Superior temporal gyrus (tissue), 1 donor: Measurements from ENCODE around the gene FBXO7.

ENCODE experiments used
- DNase-seq: peaks from one replicate; pipeline ENCODE4 v3.0.0-alpha.2; 2016; ENCODE audit errors: extremely low spot score

FBXO7 gene

DNA sequence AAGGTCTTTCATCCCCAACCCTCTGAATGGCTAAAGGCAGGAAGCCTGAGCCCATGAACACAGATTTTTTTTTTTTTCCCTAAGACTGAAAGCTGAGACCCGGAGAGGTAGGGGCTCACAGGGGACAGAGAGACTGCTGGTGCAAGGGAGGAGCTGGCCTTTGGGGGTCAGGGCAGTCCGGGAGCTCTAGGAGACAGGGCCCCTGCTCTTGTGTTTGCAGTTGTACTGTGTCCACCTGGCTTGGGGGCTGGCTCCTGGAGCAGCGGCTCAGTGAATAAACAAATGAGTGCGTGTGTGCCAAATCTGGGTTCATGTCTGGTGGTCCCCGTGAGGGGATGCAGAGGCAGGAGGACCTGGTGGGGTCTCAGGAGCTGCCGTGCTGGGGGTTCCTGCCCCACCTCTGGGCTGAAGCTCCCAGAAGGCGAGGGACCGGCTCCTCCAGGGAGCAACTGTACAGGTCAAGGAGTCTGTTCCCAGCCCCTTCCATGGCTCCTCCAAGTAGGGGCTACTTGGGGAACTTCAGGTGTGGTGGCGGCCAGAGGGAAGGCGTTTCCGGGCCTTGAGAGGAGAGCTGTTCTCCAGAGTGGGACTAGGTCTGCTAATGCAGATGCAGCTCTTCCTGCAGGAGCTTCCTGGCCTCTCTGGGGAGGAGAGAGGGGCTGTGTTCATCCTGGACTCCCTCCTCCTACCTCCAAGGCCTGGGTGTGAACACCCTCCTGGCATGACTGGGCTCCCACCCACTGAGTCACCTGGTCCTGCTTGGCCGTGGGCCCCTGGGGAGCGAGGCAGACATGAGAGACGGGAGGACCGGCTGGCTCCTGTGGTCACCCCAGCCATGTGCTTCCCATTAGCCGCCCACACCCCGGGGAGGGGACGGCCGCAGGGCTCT lies 57.6 kb downstream of the FBXO7 start:
- no peak for DNase-seq

DNA sequence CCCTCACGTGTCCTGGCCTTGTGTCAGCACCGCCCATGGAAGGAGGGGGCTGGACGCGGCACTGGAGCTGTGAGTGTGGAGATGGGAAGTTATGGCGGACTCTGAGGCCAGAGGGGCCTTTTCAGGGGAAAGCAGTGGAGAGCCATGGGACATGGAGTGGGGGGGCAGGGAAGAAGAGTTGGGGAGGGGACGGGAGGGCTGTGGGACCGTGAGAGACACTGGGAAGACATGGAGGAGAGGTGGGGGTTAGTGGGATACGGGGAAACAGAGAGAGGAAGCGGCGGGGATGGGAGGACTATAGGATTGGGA lies 58.2 kb downstream of the FBXO7 start:
- no peak for DNase-seq

DNA sequence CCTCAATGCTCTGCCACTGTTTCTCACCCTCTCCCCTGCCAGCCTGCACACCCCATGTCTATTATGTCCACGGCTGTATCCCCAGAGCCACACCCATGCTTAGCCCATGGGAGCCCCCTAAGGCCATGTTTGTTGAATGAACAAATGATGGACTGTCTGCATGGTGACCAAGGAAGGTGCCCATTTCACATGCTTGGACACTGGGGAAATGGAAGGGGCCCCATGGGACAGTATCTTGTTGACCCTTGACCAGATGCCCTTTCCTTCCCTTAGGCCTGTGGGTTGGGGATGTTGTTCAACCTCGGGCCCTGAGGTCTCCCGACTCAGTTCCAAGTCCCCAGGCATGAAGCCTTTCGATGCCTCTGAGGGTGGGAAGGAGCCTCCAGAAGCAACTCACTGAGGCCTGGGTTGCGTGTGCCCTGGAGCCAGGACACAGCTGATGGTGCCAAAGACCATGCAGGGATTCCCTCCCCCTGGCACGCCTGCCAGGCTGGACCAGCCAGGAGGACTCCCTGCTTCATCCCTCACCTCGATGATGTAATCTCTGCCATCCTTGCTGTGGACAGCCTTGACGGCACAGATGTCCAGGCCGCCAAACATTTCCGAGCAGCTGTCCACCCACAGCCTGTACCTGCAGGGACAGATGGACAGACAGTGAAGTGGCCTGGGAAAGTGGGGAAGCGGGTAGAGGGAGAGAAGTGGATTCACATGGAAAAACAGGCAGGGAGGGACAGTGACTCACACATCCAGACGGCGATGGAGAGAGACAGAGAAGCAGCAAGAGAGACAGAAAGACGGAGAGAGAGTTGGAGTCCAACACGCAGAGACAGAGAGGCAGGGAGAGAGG lies 58.9 kb downstream of the FBXO7 start:
- no peak for DNase-seq

DNA sequence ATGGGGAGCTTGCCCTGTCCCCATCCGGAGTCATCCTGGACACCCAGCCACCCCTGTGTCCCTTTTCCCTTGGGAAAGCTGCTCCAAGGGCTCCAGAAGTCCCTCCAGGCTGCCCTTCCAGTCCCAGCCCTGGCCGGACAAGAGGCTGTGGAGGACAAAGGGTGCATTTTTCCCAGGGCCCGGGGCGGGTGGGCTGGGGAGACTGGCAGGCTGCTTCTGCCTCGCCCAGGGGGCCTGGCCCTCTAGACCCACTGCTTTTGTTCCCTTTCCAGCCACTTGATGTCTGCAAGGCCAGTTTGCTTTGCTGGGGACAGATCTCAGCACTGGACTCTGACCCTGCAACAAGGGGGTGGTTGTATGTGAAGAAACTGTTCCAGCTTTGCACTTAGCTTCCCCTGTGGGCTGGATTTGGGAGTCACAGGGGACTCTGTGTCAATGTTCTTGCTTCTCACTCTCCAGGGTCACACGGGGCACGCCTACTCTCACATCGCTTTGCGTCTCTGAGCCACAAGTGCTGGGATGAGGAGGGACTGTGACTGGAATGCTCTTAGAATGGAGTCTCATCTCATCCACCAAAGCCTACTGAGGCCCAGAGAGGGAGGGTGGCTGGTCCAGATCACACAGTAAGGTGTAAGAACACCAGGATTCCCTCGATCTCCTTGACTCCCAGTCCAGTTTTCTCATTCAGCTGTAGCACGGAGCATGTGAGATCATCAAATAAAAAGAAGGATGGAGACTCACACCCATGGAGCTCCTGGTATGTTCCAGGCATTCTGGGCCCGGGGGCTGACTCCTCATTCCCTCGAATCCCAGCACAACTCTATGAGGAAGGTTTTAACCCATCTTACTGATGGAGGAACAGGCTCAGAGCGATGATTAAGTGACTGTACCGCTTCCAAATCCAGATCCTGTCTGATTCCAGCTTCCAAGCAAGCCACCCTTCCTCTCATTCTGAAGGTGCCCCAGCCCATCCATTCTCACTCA lies 59.9 kb downstream of the FBXO7 start:
- DNase-seq, result no peak

DNA sequence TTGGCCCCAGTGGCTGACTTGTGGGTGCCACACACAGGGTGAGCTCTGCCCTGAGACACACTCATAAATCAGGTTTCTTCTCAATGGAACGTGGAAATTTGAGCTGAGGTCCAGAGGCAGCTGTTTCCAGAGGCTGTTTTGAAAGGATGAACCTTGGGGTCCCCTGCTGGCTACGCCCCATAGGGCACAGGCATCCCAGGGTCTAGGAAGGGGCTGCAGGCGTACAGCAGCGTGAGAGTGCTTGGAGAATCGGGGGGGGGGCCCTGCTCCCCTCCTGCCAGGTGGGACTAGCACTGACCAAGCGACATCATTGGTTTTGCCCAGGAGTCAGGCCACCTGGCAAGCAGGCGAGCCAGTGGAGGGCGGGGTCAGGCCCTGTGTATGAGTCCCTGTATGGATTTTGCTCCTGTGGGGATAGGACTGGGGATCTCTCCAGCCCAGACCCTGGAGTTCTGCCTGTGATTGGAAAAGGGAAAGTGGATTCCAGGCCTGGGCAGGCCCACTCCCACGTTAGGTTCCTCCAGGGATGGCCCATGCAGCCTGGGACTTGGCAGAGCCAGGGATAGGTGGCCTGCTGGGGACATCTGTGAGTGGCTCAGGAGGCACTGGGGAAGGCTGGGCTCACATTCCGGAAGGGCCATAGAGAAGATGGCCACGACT lies 61.0 kb downstream of the FBXO7 start:
- no peak for DNase-seq

DNA sequence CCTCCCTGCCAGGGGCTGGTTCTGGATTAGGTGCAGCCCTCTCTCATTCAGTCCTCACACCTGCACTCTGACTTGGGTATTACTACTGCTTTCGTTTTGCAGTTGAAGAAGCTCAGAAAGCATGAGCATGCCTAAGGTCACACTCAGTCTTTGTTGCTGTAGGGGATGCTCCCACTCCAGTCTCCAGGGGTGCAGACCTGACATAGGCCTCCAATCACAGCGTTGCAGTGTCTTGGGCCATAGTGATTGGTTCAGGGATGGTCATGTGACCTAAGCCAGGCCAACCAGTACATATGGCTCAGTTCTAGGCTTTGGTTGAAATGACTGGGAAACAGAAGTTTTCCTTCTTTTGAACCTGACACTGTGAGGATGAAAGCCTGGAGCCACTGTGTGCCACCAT lies 61.7 kb downstream of the FBXO7 start:
- DNase-seq, result no peak

DNA sequence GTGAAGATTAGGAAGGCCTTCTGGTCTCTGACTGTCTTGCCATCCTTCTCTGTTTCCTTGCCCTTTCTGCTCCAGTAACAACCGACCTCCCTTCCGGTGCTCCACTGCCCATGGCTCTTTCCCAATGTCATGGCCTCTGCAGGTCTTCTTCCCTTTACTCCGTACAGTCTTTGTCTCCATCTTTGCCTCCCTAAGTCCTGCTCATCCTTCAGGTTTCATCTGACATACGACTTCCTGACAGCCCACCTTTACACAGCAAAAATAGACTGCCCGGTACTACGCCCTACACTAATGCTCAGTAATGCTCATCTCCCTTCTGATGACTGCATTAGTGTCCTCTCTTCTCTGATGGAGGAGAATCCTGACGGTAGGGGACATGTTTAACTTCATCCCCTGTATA lies 63.9 kb downstream of the FBXO7 start:
- DNase-seq, result no peak

DNA sequence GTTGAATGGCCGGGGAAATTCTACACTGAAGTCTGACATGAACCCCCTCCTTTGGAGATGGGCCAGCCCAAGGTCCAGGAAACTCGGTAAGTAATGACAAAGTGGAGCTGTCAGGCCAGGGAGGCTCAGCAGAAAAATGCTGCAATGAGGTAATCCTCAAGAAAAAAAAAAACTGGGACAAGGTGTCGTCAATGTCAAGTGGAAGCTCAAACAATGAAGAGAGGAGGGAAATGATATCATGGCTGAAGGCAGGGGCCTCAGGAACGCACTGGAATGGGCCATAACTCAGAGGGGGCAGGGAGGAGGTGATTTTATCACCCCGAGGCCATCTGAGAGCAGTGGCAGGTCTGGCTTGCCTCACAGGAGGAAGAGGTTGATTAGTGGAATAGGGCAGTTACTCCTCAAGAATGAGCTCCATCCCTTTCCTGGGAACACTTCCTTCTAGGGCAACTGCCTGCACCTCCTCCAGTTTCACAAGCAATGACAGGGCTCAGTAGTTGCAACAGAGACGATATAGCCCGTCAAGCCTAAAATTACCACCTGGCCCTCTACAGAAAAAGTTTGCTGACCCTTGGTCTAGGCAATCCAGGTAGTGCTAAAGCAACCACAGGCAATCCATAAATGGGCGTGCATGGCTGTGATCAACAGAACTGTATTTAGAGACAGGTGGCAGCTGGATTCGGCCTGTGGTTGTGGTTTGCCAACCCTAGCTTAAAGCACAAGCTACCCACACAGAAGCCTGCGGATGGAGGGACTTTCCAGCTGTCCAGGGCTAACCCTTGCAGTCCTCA lies 65.2 kb downstream of the FBXO7 start:
- DNase-seq, result no peak

DNA sequence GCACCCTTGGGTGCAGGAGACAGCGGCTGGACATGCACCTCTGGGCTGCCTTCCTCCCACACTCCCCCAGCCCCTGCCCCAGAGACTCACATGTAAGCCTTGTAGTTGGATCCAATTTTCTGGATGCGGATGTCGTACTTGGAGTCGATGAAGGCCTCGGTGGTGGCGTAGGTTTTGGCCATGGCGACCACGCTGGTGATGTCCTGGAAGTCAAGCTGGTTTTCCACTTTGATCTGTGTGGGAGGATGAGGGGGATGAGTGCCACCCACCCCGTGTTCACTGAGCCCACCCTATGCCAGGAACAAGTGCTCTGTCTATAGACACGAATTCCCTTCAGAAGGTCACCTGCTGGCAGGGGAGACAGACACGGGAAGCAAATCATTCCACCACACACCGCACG lies 66.9 kb downstream of the FBXO7 start:
- no peak for DNase-seq

DNA sequence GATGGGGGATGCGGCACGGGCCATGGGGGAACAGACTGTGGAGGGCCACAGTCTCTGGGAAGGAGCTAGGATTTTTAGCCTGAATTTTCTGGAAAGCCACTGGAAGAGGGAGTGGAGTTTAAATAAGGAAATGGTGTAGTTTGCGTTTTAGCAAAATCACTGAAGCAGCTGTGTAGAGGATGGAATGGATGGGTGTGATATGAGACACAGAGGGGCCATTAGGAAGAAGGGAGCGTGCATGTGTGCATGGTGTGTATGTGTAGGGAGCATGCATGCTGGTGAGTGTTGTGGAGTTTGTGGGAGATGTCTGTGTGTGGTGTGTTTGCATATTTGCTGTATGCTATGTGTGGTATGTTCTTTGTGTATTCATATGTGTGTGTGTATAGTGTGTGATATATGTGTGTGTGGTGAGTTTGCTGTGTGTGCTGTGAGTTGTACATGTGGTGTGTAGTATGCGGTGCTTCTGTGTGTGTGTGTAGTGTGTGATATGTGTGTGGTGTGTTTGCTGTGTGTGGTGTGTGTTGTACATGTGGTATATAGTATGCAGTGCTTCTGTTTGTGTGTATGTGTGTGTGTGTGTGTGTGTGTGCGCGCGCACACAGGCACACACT lies 67.6 kb downstream of the FBXO7 start:
- no peak for DNase-seq

DNA sequence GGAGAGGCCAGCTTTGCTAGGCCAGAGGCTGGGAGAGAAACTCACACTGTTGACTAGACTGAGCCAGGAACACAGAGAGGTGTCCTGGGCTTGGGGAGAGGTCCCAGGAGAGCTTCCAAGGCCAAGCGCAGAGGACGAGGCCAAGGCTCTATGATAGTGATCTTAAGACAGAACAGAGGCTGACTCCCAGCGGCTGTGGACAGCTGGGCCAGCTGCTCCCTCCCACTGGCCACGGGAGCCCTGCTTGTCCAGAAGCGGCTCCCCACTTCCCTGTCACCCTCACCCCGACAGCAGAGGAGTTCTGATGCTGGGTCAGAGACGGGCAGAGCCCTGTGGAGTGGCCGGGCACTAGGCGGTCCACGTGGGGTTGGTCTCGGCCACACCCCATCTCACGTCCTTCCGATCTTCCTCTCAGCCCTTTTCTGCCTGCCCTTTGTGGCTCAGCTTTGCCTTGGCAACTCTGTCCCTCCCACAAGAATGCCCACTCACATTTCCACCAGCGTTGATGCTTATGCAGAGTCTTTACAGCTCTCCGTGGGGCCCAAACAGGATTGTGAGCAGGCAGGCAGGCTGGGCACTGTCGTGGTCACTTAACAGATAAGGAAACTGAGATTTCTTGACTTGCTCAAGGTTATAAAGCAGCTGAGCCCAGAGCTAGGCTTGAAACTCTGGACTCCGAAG lies 68.2 kb downstream of the FBXO7 start:
- no peak for DNase-seq

DNA sequence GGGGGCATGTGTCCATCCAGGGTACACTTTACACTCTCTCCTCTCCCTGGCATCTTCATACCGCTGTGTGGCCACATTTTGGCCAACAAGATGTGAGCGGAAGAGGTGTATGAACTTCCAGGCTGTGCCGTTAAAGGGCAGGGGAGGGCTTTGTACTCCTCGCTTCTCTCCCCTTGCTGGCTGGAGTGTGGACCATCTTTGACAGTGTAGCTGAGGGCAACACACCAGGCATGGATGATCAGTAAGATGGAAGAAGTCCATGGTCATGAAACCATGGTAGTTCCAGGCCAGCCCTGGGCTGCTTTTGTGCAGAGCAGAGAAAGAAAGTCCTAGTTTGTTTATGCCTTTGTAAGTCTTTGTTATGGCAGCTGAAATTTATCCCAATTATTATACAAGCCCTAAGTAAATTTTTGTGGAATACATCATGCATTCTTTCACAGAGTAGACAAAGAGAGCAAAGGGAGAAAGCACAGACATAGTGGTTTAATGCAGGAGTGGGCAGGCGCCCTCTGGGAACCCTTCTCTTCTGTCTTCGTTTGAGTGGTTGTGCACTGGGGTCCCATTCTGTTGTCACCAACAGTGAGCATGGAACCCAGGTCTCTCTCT lies 70.4 kb downstream of the FBXO7 start:
- no peak for DNase-seq

DNA sequence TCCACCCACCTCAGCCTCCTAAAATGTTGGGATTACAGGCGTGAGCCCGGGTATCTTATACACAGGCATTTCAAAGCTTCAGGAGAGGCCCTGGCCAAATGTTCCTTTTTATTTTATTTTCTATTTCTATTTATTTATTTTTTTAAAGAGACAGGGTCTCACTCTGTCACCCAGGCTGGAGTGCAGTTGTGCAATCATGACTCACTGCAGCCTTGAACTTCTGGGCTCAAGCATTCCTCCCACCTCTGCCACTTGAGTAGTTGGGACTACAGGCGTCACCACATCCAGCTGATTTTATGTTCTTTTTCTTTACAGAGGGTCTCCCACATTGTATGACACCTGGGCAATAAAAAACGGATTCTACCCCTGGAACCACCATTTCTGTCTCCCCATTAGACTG lies 71.2 kb downstream of the FBXO7 start:
- DNase-seq, result no peak

DNA sequence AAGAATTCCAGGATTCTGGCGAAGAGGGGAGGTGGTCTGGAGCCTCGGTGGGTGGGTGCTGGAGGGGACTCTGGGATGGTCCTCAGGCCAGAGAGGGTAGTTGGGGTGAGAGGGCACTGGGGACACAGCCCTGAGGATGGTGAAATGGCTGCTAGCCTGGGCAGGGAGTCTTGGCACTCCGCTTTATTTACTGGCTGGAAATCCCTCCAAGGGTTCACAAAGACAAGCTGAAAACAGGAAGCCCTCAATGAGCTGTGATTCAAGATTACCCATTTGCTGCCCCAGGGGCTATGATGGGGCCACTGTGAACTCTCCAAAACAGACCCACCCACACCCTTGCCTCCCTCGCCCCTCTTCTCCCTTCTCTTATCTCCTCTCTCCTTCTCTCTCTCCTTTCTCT lies 71.9 kb downstream of the FBXO7 start:
- DNase-seq, result no peak

DNA sequence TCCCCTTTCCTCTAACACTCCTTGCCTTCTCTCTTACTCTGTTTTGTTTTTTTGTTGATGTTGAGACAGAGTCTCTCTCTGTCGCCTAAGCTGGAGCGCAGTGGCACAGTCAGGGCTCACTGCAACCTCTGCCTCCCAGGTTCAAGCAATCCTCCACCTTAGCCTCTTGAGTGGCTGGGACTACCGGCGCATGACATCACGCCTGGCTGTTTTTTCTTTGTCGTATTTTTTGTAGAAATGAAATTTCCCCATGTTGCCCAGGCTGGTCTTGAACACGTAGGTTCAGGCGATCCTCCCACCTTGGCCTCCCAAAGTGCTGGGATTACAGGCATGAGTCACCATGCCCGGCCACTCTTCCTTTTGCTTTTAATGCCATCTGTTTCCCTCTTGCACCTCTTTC lies 72.3 kb downstream of the FBXO7 start:
- DNase-seq, result no peak

DNA sequence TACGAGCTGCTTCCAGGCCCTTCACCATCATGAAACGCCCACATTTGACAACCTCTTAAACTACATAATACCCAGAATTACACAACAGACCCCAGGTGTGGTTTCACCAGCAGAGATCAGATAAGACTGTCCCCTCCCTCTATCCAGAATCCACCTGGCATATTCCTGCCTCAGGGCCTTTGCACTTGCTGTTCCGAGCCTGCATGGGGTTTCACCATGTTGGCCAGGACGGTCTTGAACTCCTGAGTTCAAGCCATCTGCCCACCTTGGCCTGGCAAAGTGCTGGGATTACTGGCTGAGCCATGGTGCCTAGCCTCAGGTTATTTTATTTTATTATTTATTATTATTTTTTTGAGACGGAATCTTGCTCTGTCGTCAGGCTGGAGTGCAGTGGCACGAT lies 73.4 kb downstream of the FBXO7 start:
- DNase-seq, result no peak
